Measurements from ENCODE around the gene CAMK2D.

DNA sequence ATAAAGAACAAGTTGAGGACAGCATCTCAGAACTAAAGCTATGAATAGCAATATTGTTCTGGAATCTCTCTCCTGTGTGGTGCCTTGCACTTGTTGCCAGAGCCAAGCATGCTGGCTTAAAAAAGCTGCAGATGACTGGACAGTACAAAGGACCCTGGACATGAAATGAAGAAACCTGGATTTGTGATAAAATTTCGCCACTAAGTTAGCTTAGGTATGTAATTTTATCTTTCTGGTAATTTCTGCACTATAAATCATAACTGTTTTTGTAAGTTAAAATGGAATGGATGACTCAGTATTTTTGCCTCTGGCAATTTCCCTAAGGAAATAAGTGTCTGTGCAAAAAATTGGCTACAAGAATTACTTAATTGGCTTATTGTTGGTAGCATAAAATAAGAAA, 317.2 kb downstream of the CAMK2D start:
- no peak for TF ChIP-seq POLR2AphosphoS5 (IDR thresholded peaks at IDR 0.05; ENCODE audit: borderline replicate concordance, low read depth, low read length)
- TF ChIP-seq EZH2 (IDR thresholded peaks at IDR 0.05) = no peak
